Neural cell (in vitro differentiated cells): ENCODE data around the gene METTL1.
"Not testable (repeated sequence)": the region's sequence is repeated elsewhere in the genome, so short reads cannot be mapped to it uniquely, and the experiment has no call there.

ENCODE experiments used
- EZH2 ChIP-seq: fragments of 200-600, 300-800 bp; shearing (Covaris generic), sonication (generic); IDR thresholded peaks from 2 replicates; pipeline ENCODE4 v1.6.1; 2014; ENCODE audit warnings: antibody characterized with exemption, low read length, borderline replicate concordance, mild to moderate bottlenecking; ENCODE audit not compliant: insufficient read depth, poor library complexity, severe bottlenecking
- TF ChIP-seq, protein P1 (sequence below): fragments of 450-650 bp; IDR thresholded peaks from 2 replicates; pipeline ENCODE4 v1.5.1; 2014; ENCODE audit warnings: antibody characterized with exemption, mild to moderate bottlenecking, moderate library complexity; ENCODE audit not compliant: poor library complexity, severe bottlenecking

DNA sequence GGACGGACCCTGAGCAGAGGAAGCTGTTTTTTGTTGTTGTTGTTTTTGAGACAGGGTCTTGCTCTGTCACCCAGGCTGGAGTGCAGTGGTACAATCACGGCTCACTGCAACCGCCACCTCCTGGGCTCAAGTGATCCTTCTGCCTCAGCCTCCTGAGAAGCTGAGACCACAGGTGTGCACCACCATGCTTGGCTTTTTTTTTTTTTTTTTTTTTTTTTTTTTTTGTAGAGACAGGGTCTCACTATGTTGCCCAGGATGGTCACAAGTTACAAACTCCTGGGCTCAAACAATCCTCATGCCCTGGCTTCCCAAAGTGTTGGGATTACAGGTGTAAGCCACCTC, 46.1 kb upstream of the METTL1 start:
- TF ChIP-seq, protein P1, sequence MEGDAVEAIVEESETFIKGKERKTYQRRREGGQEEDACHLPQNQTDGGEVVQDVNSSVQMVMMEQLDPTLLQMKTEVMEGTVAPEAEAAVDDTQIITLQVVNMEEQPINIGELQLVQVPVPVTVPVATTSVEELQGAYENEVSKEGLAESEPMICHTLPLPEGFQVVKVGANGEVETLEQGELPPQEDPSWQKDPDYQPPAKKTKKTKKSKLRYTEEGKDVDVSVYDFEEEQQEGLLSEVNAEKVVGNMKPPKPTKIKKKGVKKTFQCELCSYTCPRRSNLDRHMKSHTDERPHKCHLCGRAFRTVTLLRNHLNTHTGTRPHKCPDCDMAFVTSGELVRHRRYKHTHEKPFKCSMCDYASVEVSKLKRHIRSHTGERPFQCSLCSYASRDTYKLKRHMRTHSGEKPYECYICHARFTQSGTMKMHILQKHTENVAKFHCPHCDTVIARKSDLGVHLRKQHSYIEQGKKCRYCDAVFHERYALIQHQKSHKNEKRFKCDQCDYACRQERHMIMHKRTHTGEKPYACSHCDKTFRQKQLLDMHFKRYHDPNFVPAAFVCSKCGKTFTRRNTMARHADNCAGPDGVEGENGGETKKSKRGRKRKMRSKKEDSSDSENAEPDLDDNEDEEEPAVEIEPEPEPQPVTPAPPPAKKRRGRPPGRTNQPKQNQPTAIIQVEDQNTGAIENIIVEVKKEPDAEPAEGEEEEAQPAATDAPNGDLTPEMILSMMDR: not testable (repeated sequence)
- TF ChIP-seq EZH2: not testable (repeated sequence)
